OCI-LY7 (cell line): Measurements from ENCODE around the gene TAF6. TPM values are rescaled to one million over a fixed set of nuclear protein-coding genes. Genes with fewer than 3 reads are reported as not detected.

Experiments used
- BruUV-seq: library from RNA; stranded (reverse); fragments of 400-500 nt; replicated peaks from 2 replicates; lab custom pipeline; 2021; lab: Mats Ljungman, UMichigan
- CTCF ChIA-PET: fragments of 300-600 bp; sonication (Branson Sonifier 250); formaldehyde crosslinking; loops from one replicate; lab custom pipeline; 2022; ENCODE audit warnings: antibody characterized with exemption; ENCODE audit not compliant: unreplicated experiment; lab: Charles Lee
- POLR2A ChIA-PET: fragments of 300-600 bp; sonication (Branson Sonifier 250); formaldehyde crosslinking; loops from one replicate; lab custom pipeline; 2022; ENCODE audit warnings: antibody characterized with exemption; lab: Charles Lee
- DNase-seq: peaks from one replicate; pipeline ENCODE4 v3.0.0-alpha.2; 2015; ENCODE audit warnings: low spot score
- H2AFZ ChIP-seq: fragments of 200-600 bp; sonication (generic), shearing (Covaris generic); 2 replicates; pipeline ENCODE4 v1.6.1; 2014; ENCODE audit warnings: mild to moderate bottlenecking, antibody characterized with exemption, low read length, moderate library complexity
- H3K27ac ChIP-seq: fragments of 200-600 bp; sonication (generic); 2 replicates; pipeline ENCODE4 v1.5.1; 2014; ENCODE audit warnings: mixed run types, low read depth, mild to moderate bottlenecking, moderate library complexity, low read length, inconsistent platforms; ENCODE audit not compliant: poor library complexity, severe bottlenecking
- H3K36me3 ChIP-seq: fragments of 200-600 bp; sonication (generic); 2 replicates; pipeline ENCODE4 v1.6.1; 2014; ENCODE audit warnings: mild to moderate bottlenecking, antibody characterized with exemption, low read length, moderate library complexity, mixed read lengths; ENCODE audit not compliant: insufficient read depth
- H3K4me1 ChIP-seq: fragments of 200-600 bp; sonication (generic); 2 replicates; pipeline ENCODE4 v1.5.1; 2014; ENCODE audit warnings: mild to moderate bottlenecking, low read length; ENCODE audit not compliant: insufficient read depth, poor library complexity, severe bottlenecking
- H3K4me2 ChIP-seq: fragments of 200-600 bp; sonication (generic); 2 replicates; pipeline ENCODE4 v1.6.1; 2014; ENCODE audit warnings: mild to moderate bottlenecking, low read length
- H3K4me3 ChIP-seq: fragments of 200-600 bp; sonication (generic); 2 replicates; pipeline ENCODE4 v1.5.1; 2014; ENCODE audit warnings: mild to moderate bottlenecking, low read depth, low read length; ENCODE audit not compliant: poor library complexity, severe bottlenecking
- H3K79me2 ChIP-seq: fragments of 200-600 bp; sonication (generic); 2 replicates; pipeline ENCODE4 v1.6.1; 2016; ENCODE audit warnings: low read depth, mild to moderate bottlenecking, low read length, moderate library complexity, mixed read lengths; ENCODE audit not compliant: insufficient read depth
- H3K9me2 ChIP-seq: fragments of 200-600 bp; sonication (generic); 2 replicates; pipeline ENCODE4 v1.6.1; 2016; ENCODE audit warnings: mild to moderate bottlenecking, low read length, mixed read lengths; ENCODE audit not compliant: insufficient read depth
- H3K9me3 ChIP-seq: fragments of 200-600 bp; sonication (generic); 2 replicates; pipeline ENCODE4 v1.6.1; 2014; ENCODE audit warnings: mild to moderate bottlenecking, mixed run types, low read length, mixed read lengths
- H4K20me1 ChIP-seq: fragments of 200-600 bp; sonication (generic); 2 replicates; pipeline ENCODE4 v1.6.1; 2014; ENCODE audit warnings: mild to moderate bottlenecking, antibody characterized with exemption, low read length, moderate library complexity, mixed read lengths; ENCODE audit not compliant: insufficient read depth
- EZH2phosphoT487 ChIP-seq: fragments of 200-600 bp; sonication (generic); IDR thresholded peaks from 2 replicates; pipeline ENCODE4 v1.6.1; 2018; ENCODE audit warnings: low read depth, borderline replicate concordance, mild to moderate bottlenecking, mixed run types, antibody characterized with exemption, low read length, moderate library complexity, mixed read lengths
- intact Hi-C: fragments of 100-400 bp; cut with micrococcal nuclease; formaldehyde crosslinking; loops from one replicate; pipeline ENCODE4 v1.10.0; 2022; ENCODE audit not compliant: unreplicated experiment
- total RNA-seq, 2 experiments: library from RNA; depleted of rRNA in 1 of 2; stranded (reverse); fragments of >200 nt in 1 of 2; shearing (Covaris generic) in 1 of 2; gene quantifications; 2 replicates each; pipeline ENCODE4 v1.2.3, GENCODE V29; 2014 to 2022
- TF ChIP-seq, protein P1 (sequence below): fragments of 200-600 bp; sonication (generic); conservative IDR thresholded peaks from 2 replicates; pipeline ENCODE4 v1.5.1; 2014; ENCODE audit warnings: mild to moderate bottlenecking, antibody characterized with exemption, low read length, moderate library complexity, mixed read lengths

TAF6 gene
- total RNA-seq, 2 experiments from 2014 or later: 28.0 to 71.0 TPM

DNA sequence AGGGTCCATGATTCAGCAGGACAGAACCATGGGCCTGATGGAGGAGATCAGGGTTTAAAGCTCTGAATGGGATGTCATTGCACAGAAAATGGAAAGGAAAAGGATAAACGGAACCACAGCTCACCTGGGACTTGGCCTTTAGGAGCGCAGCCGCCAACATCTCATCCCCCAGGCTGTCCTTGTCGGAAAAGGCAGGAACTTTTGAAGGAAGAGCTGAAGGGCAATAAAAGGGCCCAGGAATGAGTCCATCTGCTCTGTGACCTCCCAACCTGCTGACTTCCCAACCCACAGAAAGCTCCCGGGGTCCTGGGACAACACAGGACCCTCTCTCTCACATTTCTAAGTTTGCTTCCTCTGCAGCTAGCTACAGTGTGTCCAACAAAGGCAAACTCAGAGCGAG, 43.7 kb downstream of the TAF6 start:
- ChIA-PET CTCF (interaction anchor here (0.6 kb wide), 1 partner anchor 631 kb away, joined by 3 read pairs; the partner anchor contains the start of gene POP7), POLR2A (interaction anchor here (0.5 kb wide), 2 partner anchors 8 to 33 kb away, joined by 3 to 4 read pairs; no protein-coding TSS in a partner anchor)
- DNase-seq: no peak
- Histone ChIP-seq H3K4me3 (no peak overlapping the region), H2AFZ (no peak overlapping the region), H3K9me2 (no peaks in the 10 kb centered on the region), H3K9me3 (no peaks in the 10 kb centered on the region), H4K20me1 (no peaks in the 10 kb centered on the region), H3K27ac (no peak overlapping the region), H3K4me2 (no peak overlapping the region), H3K79me2 (peaks cover 4% of the 10 kb centered on the region; the same call in 1 of the 2 replicates), H3K36me3 (peaks cover 71% of the 10 kb centered on the region), H3K4me1 (peaks cover 3% of the 10 kb centered on the region)
- no TSS peak for BruUV-seq
- TF ChIP-seq, protein P1, sequence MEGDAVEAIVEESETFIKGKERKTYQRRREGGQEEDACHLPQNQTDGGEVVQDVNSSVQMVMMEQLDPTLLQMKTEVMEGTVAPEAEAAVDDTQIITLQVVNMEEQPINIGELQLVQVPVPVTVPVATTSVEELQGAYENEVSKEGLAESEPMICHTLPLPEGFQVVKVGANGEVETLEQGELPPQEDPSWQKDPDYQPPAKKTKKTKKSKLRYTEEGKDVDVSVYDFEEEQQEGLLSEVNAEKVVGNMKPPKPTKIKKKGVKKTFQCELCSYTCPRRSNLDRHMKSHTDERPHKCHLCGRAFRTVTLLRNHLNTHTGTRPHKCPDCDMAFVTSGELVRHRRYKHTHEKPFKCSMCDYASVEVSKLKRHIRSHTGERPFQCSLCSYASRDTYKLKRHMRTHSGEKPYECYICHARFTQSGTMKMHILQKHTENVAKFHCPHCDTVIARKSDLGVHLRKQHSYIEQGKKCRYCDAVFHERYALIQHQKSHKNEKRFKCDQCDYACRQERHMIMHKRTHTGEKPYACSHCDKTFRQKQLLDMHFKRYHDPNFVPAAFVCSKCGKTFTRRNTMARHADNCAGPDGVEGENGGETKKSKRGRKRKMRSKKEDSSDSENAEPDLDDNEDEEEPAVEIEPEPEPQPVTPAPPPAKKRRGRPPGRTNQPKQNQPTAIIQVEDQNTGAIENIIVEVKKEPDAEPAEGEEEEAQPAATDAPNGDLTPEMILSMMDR: no peak
- intact Hi-C loops: no loop called here

DNA sequence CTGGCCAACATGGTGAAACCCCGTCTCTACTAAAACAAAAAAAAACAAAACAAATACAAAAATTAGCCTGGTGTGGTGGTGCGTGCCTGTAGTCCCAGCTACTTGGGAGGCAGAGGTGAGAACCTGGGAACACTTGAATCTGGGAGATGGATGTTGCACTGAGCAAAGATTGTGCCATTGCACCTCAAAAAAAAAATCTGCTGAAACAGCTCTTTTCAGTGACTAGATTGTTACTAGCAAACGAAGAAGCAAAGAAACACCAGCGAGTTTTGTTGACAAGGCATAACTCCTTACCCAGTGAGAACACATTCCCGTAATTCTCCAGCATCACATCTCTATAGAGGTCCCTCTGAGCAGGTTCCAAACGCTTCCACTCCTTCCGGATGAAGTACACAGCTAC, 44.3 kb downstream of the TAF6 start:
- TF ChIP-seq, protein P1: no peak
- no peak for TF ChIP-seq EZH2phosphoT487
- Histone ChIP-seq H3K4me1 (no peaks in the 10 kb centered on the region), H3K9me3 (no peaks in the 10 kb centered on the region), H3K9me2 (no peaks in the 10 kb centered on the region), H3K79me2 (no peaks in the 10 kb centered on the region; the same call in 1 of the 2 replicates), H2AFZ (no peak overlapping the region), H3K27ac (no peak overlapping the region), H3K4me2 (no peak overlapping the region), H3K4me3 (no peak overlapping the region), H4K20me1 (no peaks in the 10 kb centered on the region), H3K36me3 (peaks cover 76% of the 10 kb centered on the region)
- no TSS peak for BruUV-seq
- ChIA-PET CTCF (no interaction called here), POLR2A (interaction anchor here (0.5 to 0.6 kb wide), 2 partner anchors 8 to 104 kb away, joined by 3 to 4 read pairs; no protein-coding TSS in a partner anchor)
- no peak for DNase-seq
- intact Hi-C loops: no loop called here

DNA sequence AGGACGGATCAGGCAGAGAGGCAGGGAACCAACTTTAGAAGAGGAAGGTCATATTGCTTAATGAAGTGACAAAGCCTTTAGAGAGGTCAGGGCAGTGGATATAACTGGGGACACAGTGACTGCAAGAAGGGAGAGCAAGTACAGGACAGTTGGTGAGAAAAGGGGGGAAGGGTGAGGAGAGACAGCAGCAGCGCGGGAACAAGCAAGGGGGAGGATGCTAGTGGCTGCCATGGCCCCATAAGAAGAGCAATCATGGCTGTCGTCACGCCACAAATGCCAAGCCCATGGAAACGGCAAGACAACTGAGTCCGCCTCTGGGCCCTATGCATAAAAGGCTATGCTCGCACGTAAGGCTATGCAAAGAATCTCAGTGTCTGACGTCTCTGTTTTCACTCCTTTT, 46.7 kb downstream of the TAF6 start:
- Histone ChIP-seq H3K9me2 (no peaks in the 10 kb centered on the region), H3K36me3 (peaks cover 73% of the 10 kb centered on the region), H4K20me1 (no peaks in the 10 kb centered on the region), H3K79me2 (no peaks in the 10 kb centered on the region), H3K27ac (no peak overlapping the region), H3K4me1 (no peaks in the 10 kb centered on the region), H3K4me2 (no peak overlapping the region), H3K4me3 (no peak overlapping the region), H2AFZ (no peak overlapping the region), H3K9me3 (no peaks in the 10 kb centered on the region)
- no peak for TF ChIP-seq EZH2phosphoT487
- TF ChIP-seq, protein P1: no peak
- CTCF ChIA-PET: no interaction called here
- intact Hi-C loops: no loop called here
- no peak for DNase-seq
- no TSS peak for BruUV-seq
- POLR2A ChIA-PET: interaction anchor here (0.5 kb wide), 1 partner anchor 20 kb away, joined by 3 read pairs; no protein-coding TSS in a partner anchor
